ENCODE results near the gene RAX2. TPM values are rescaled to one million over a fixed set of nuclear protein-coding genes. Genes with fewer than 3 reads are reported as not detected.

Gene RAX2
- total and polyA plus RNA-seq, 9 of the 15 experiments (the other 6 are each of a cell fraction or from before 2014, with no cell fraction given): not detected

GRCh38 chr19:3736106-3736724 lies 35.8 kb downstream of the RAX2 start (continued):
- 0 out of 2 replicates have a peak, but pooled peaks have one; percentile 10 for TF ChIP-seq ZBTB7A (IDR thresholded peaks at IDR 0.05; ENCODE audit: borderline replicate concordance, control insufficient read depth, low read depth, low read length)
- peak; percentile 63 for TF ChIP-seq MAFG (tag; conservative IDR thresholded peaks at IDR 0.05)
- no peak for TF ChIP-seq ATF1 (CRISPR knock-in tag; IDR thresholded peaks at IDR 0.05)
- peak; percentile 66 for TF ChIP-seq ATF1 (tag; IDR thresholded peaks at IDR 0.05)
- no peak for TF ChIP-seq MCM5 (IDR thresholded peaks at IDR 0.05; ENCODE audit: low read depth)
- peak; percentile 29; the same call in 1 of the 2 replicates for TF ChIP-seq MAFF (IDR thresholded peaks at IDR 0.05; ENCODE audit: low read length)
- 0 out of 2 replicates have a peak, but pooled peaks have one; percentile 41 for TF ChIP-seq THRA (IDR thresholded peaks at IDR 0.05)
- TF ChIP-seq XRCC5 (IDR thresholded peaks at IDR 0.05; ENCODE audit: low read depth, low read length): no peak
- TF ChIP-seq NELFE (IDR thresholded peaks at IDR 0.05; ENCODE audit: insufficient read depth, insufficient read length): no peak
- TF ChIP-seq CBFA2T3 (IDR thresholded peaks at IDR 0.05): no peak; the same call in 1 of the 2 replicates
- TF ChIP-seq ZNF134 (CRISPR knock-in tag; conservative IDR thresholded peaks at IDR 0.05): no peak
- TF ChIP-seq MECOM (CRISPR knock-in tag; IDR thresholded peaks at IDR 0.05): no peak
- 0 out of 2 replicates have a peak, but pooled peaks have one; percentile 28 for TF ChIP-seq DPF2 (IDR thresholded peaks at IDR 0.05)
- peak; percentile 81 for TF ChIP-seq ZBED1 (IDR thresholded peaks at IDR 0.05)
- TF ChIP-seq JUND (IDR thresholded peaks at IDR 0.05; ENCODE audit: borderline replicate concordance, low read depth, low read length): peak; percentile 66
- TF ChIP-seq JUND (tag; IDR thresholded peaks at IDR 0.05; ENCODE audit: borderline replicate concordance, low read depth, low read length): peak; percentile 58; the same call in 2 of the 3 replicates
- no peak for TF ChIP-seq MTA3 (IDR thresholded peaks at IDR 0.05; ENCODE audit: borderline replicate concordance)
- no peak for TF ChIP-seq TARDBP (IDR thresholded peaks at IDR 0.05)
- TF ChIP-seq JUN (IDR thresholded peaks at IDR 0.05; ENCODE audit: borderline replicate concordance, low read depth, low read length): 0 out of 2 replicates have a peak, but pooled peaks have one; percentile 10
- no peak for TF ChIP-seq JUN (CRISPR knock-in tag; IDR thresholded peaks at IDR 0.05; ENCODE audit: borderline replicate concordance)
- TF ChIP-seq TFE3 (CRISPR knock-in tag; IDR thresholded peaks at IDR 0.05): no peak
- peak; percentile 53 for TF ChIP-seq ARID1B (IDR thresholded peaks at IDR 0.05)
- peak; percentile 37; the same call in 1 of the 2 replicates for TF ChIP-seq SMARCE1 (IDR thresholded peaks at IDR 0.05)
- TF ChIP-seq ATF3 (IDR thresholded peaks at IDR 0.05): peak; percentile 84
- TF ChIP-seq ATF3 (CRISPR knock-in tag; conservative IDR thresholded peaks at IDR 0.05): no peak
- TF ChIP-seq CREM (IDR thresholded peaks at IDR 0.05; ENCODE audit: low read depth): peak; percentile 64
- no peak for TF ChIP-seq TOE1 (IDR thresholded peaks at IDR 0.05; ENCODE audit: borderline replicate concordance)
- no peak for TF ChIP-seq TOE1 (CRISPR knock-in tag; IDR thresholded peaks at IDR 0.05; ENCODE audit: borderline replicate concordance, low read depth)
- 0 out of 2 replicates have a peak, but pooled peaks have one; percentile 41 for TF ChIP-seq SMARCA4 (IDR thresholded peaks at IDR 0.05)
- peak; percentile 88 for TF ChIP-seq ESRRA (IDR thresholded peaks at IDR 0.05; ENCODE audit: borderline replicate concordance, low read depth)

Measured in K562 (cell line).